HL-60/S4 treated with retinoic acid at 250 ng/mL for 4 days and 3 days (cell line): Measurements from ENCODE around the gene OGT.

Experiments used
- in situ Hi-C: fragments of 300-500 bp; cut with MboI; formaldehyde crosslinking; loops from 2 replicates; pipeline ENCODE4 v1.7.0; 2022; ENCODE audit warnings: low sequenced_read_pairs

OGT gene

GRCh38 chrX:71619193-71619592, 86.3 kb downstream of the OGT start:
- in situ Hi-C loops = no loop called here

GRCh38 chrX:71619986-71620385, 87.1 kb downstream of the OGT start:
- in situ Hi-C loops = no loop called here

- in situ Hi-C loops = no loop called here
These were observed 88.7 kb downstream of the OGT start for GRCh38 chrX:71621603-71622002.

DNA sequence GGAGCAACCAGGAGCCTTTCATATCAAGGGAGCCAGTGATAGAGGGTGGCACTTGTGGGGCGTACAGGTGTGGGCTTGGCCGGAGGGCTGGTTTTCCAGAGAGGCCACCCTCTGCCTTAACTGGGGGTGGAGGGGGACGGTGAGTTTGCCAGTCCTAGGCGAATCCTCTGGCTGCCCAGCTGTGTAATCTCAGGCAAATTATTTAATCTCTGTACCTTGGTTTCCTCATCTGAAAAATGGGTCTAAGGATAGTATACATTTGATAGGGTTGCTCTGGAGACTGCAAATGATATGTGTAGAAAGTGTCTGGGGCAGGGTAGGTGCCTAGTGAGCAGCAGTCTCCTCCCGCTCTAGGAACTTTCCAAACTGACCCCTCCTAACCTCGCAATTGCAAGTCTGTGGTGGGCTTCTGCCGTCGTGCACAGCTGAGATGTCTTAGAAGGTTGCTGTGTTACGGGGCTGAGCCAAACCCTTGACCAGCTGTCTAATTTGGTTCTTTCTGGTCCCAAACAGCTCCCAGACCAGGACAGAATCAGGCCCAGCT, 89.2 kb downstream of the OGT start:
- in situ Hi-C loops = no loop called here

DNA sequence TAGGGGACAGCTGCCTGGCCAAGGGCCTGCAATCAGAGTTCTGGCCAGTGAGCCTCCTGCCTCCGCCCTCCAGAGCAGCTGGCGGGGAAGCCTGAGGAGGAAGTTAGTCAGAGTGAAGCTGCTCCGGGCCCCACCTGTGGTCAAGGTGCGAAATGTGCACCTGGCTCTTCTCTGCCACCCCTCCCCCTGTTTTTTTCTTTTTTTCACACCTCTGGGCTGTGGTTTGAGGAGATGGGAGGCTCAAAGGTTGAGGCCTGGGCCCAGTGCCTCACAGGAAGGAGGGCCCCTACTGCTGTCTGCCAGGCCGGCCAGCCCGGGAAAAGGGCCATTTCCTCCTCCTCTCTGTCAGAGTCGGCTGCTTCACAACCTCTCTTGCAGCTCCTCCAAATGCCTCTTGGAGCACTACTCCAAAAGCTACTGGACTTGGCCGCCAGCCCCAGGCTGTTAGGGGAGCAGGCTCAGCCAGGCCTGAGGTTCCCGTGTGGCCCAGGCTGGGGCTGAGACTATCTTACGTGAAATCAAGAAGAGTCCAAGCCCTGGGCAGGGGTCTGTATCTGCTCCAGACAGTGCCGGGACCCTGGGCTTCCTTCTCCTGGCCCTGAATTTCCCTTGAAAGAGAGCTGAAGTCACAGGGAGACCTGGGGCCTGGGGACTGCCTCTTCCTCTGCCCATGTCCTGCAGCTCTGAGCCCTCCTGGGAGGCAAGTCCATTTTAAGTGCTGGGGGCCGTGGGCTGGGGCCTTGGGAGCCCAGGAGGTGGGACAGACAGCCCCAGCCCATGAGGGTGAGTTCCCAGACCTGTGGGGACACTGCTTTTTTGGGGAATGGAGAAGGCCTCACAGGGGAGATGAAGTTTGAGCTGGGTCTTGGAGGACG, 89.9 kb downstream of the OGT start:
- in situ Hi-C loops = no loop called here

DNA sequence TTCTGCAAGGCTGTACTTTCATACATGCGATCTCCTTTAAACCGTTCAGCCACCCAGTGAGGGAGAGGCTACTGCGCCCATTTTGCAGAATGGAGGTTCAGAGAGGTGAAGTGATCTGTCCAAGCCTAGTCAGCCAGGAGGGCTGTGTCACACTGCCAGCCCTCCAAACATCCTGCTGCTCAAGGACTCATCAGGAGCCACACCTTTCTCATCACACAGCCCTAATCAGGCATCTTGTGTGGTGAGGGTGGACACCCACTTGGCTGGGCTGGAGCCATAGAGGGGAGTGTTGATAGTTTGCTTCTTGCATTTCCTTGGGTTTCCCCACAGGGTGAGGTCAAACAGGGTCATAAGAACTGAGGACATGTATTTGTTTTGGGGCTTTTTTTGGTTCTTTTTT, 90.8 kb downstream of the OGT start:
- in situ Hi-C loops = no loop called here

DNA sequence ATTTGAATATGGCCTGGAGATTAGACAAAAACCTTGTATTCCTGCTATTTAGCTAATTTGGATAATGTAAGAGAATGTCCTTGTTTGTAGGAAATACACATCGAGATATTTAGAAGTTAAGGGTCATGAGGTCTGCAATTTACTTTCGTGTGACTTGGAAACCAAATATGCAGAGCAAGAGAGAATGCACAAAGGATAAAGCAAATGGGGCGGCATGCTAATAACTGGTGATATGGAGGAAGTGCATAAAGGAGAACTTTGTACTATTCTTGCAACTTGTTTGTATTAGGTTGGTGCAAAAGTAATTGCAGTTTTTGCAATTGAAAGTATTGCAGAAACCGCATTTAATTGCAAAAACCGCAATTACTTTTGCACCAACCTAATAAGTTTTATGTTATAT, 92.6 kb downstream of the OGT start:
- in situ Hi-C loops = no loop called here
